Vagina (tissue), 2 donors: Measurements from ENCODE around the gene TEAD3. TPM values are rescaled to one million over a fixed set of nuclear protein-coding genes. Genes with fewer than 3 reads are reported as not detected.

Experiments
- DNase-seq, 2 donors: peaks; one replicate each; pipeline ENCODE4 v3.0.0-alpha.2; 2017; ENCODE audit errors: extremely low spot score in 2 of 2
- H3K27ac ChIP-seq: fragments of 200-600 bp; sonication (generic); one replicate; pipeline ENCODE4 v1.5.1; 2019
- H3K27me3 ChIP-seq: fragments of 200-600 bp; sonication (generic); one replicate; pipeline ENCODE4 v1.5.1; 2019
- H3K36me3 ChIP-seq, 2 donors: fragments of 200-600 bp; sonication (generic); one replicate each; pipeline ENCODE4 v1.5.1; 2017 to 2019
- H3K4me1 ChIP-seq: fragments of 200-600 bp; sonication (generic); one replicate; pipeline ENCODE4 v1.5.1; 2019
- H3K4me3 ChIP-seq, 2 donors: fragments of 200-600 bp; sonication (generic); 1 replicate in 1 of 2; 2 replicates in 1 of 2; pipeline ENCODE4 v1.5.1; 2016 to 2019
- H3K9me3 ChIP-seq: fragments of 200-600 bp; sonication (generic); one replicate; pipeline ENCODE4 v1.5.1; 2019
- POLR2A ChIP-seq, 2 donors: fragments of 450-650 bp; IDR thresholded peaks; one replicate each; pipeline ENCODE4 v1.6.1; 2017; ENCODE audit warnings: antibody characterized with exemption in 2 of 2, mild to moderate bottlenecking in 2 of 2, moderate library complexity in 2 of 2
- POLR2AphosphoS5 ChIP-seq, 2 donors: sonication (generic); formaldehyde crosslinking; IDR thresholded peaks; one replicate each; pipeline ENCODE4 v1.9.0; 2017; ENCODE audit warnings: antibody characterized with exemption in 2 of 2, mild to moderate bottlenecking in 2 of 2, low read depth in 1 of 2; ENCODE audit not compliant: insufficient read depth in 1 of 2
- intact Hi-C: fragments of 100-400 bp; cut with DNase I; formaldehyde crosslinking; loops from one replicate; pipeline ENCODE4 v1.15.1; 2023
- total RNA-seq: library from RNA; depleted of rRNA; stranded (reverse); fragments of >200 nt; gene quantifications from one replicate; pipeline ENCODE4 v1.2.3, GENCODE V29; 2016
- TF ChIP-seq, protein P1 (sequence below), 3 experiments: fragments of 450-650 bp in 2 of 3; fragments of 200-600 bp in 1 of 3; sonication (generic) in 1 of 3; IDR thresholded peaks; one replicate each; pipeline ENCODE4 v1.5.1; 2017 to 2019; ENCODE audit warnings: antibody characterized with exemption in 3 of 3, mild to moderate bottlenecking in 2 of 3, moderate library complexity in 2 of 3

Gene TEAD3
- total RNA-seq, 1 donor from 2014 or later, result 29.0 TPM

DNA sequence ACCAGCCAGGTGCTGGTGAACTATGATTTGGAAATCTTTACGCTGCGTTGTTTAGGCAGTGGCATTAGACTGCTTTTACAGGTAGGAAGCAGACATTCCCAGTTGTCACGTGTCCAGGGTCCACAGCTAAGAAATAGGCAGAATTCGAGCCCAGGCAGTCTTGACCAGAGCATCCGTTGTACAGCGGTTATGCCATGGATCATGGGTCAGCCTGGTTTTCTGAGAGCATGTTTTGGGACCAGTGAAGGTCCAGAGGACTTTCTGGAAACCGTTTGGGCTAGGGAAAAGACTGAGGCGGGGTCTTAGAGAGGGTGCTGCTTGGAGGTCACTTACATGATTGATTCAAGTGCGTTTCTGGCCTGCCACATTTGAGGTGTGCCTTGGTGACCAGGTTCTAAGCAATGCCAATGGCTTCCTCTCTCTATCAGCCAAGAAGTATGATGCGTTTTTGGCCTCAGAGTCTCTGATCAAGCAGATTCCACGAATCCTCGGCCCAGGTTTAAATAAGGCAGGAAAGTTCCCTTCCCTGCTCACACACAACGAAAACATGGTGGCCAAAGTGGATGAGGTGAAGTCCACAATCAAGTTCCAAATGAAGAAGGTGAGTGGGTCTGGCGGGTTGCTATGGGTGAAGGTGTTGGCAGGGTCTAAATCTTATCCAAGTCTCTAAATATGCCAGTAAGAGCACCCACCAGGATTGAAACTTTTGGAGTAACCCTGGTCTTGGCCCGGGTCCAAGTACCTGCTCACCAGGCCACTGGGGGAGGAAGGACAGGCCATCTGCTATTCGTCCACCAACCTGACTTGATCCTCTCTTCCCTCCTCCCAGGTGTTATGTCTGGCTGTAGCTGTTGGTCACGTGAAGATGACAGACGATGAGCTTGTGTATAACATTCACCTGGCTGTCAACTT, 26.9 kb downstream of the TEAD3 start:
- Histone ChIP-seq H3K27ac (peak overlapping the region; percentile 91), H3K27me3 (no peaks in the 10 kb centered on the region), H3K9me3 (no peaks in the 10 kb centered on the region), H3K4me1 (peaks cover 39% of the 10 kb centered on the region), H3K36me3 (peaks cover 0 to 38% of the 10 kb centered on the region in 2 donors), H3K4me3 (peak overlapping the region; percentile 75 to 76)
- DNase-seq, result no peak
- TF ChIP-seq, protein P1, sequence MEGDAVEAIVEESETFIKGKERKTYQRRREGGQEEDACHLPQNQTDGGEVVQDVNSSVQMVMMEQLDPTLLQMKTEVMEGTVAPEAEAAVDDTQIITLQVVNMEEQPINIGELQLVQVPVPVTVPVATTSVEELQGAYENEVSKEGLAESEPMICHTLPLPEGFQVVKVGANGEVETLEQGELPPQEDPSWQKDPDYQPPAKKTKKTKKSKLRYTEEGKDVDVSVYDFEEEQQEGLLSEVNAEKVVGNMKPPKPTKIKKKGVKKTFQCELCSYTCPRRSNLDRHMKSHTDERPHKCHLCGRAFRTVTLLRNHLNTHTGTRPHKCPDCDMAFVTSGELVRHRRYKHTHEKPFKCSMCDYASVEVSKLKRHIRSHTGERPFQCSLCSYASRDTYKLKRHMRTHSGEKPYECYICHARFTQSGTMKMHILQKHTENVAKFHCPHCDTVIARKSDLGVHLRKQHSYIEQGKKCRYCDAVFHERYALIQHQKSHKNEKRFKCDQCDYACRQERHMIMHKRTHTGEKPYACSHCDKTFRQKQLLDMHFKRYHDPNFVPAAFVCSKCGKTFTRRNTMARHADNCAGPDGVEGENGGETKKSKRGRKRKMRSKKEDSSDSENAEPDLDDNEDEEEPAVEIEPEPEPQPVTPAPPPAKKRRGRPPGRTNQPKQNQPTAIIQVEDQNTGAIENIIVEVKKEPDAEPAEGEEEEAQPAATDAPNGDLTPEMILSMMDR (IDR thresholded peaks at IDR 0.05), result no peak
- TF ChIP-seq POLR2AphosphoS5 (IDR thresholded peaks at IDR 0.05; ENCODE audit: insufficient read depth in 1 of 2, low read depth in 1 of 2) (no peak), POLR2A (IDR thresholded peaks at IDR 0.05) (no peak)
- intact Hi-C loops, result no loop called here

DNA sequence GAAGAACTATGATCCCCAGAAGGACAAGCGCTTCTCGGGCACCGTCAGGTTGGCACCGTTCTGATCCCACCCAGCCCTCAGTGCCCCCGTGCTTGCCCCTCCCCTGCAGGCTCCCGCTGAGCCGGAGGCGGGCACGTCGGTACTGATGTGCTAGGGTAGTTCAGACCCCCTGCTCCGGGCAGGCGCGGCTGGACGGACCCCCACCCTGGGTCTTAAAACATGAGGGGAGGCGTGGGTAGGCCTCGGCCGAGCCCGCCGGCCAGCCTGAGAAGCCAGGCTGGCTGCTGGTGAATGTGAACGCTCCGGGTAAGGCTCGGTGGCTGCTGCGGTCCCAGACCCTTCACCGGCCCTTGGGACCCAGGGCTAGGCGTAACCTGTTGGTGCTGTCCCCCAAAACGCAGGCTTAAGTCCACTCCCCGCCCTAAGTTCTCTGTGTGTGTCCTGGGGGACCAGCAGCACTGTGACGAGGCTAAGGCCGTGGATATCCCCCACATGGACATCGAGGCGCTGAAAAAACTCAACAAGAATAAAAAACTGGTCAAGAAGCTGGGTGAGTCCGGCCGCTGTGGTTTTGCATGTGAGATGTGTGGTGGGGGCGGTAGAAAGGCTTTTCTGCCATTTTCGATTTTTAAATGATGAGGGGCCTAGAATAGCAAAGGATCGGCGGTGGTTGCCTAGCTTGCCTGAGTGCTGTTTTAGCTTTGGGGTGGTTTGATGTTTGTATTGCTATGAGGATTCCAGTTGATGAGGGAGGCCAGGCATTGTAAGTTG, 27.7 kb downstream of the TEAD3 start:
- intact Hi-C loops, result no loop called here
- H3K27me3 ChIP-seq, result no peaks in the 10 kb centered on the region
- peak overlapping the region; percentile 91 for H3K27ac ChIP-seq
- H3K4me1 ChIP-seq, result peaks cover 39% of the 10 kb centered on the region
- no peak for TF ChIP-seq POLR2AphosphoS5 (IDR thresholded peaks at IDR 0.05; ENCODE audit: insufficient read depth in 1 of 2, low read depth in 1 of 2)
- TF ChIP-seq POLR2A (IDR thresholded peaks at IDR 0.05), result no peak
- H3K4me3 ChIP-seq, result peak overlapping the region; percentile 75 to 76
- DNase-seq, result no peak
- peaks cover 0 to 29% of the 10 kb centered on the region in 2 donors for H3K36me3 ChIP-seq
- H3K9me3 ChIP-seq, result no peaks in the 10 kb centered on the region

DNA sequence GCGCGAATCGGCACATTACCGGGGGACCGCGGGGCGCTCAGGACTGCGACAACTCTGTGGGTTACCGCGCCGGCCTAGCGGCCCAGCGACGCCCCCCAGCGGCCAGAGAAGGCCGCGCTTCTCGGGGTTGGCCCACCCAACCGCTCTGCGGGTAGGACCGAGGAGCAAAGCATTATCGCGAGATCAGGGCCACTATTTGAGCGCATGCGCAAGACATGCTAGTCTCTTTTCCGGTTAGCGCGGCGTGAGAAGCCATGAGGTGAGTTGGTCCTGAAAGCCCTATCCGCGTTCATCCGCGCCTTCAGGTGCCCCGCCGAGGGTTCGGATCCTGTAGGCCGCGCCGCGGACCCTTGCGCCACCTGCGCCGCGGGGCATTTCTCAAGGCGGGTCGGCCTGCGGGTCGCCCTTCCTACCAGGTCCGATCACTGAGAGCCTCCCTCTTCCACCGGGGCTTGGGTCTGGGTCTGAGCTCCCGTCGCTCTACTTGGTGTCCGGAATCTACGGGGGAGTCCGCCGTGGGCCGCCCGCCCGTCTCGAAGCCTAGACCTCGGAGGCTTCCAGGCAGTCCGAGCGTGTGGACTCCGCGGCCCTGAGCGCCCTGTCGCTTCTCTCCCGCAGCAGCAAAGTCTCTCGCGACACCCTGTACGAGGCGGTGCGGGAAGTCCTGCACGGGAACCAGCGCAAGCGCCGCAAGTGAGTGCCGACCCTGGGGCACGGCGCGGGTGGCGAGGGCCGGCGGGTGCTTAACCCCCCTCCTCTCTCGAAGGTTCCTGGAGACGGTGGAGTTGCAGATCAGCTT, 28.5 kb downstream of the TEAD3 start, which contains the start of gene RPL10A:
Gene RPL10A (plus strand): TSS at position 221 of the 799 bp plus-strand sequence. CDS start 34 bp downstream, at position 255.
- no peaks in the 10 kb centered on the region for H3K9me3 ChIP-seq
- peaks cover 0 to 23% of the 10 kb centered on the region in 2 donors for H3K36me3 ChIP-seq
- peak within 1 kb of the TSS; percentile 75 to 76 for H3K4me3 ChIP-seq
- no peaks in the 10 kb centered on the region for H3K27me3 ChIP-seq
- intact Hi-C loops, result no loop called here
- peaks cover 39% of the 10 kb centered on the region for H3K4me1 ChIP-seq
- TF ChIP-seq POLR2A (IDR thresholded peaks at IDR 0.05) (peak in 1 of 2 donors; percentile 91), POLR2AphosphoS5 (IDR thresholded peaks at IDR 0.05; ENCODE audit: insufficient read depth in 1 of 2, low read depth in 1 of 2) (peak; percentile 94 to 99)
- TF ChIP-seq, protein P1 (IDR thresholded peaks at IDR 0.05), result peak; percentile 89 to 97 (median 96)
- peak in 1 of 2 donors; percentile 97 for DNase-seq
- peak within 1 kb of the TSS; percentile 91 for H3K27ac ChIP-seq

DNA sequence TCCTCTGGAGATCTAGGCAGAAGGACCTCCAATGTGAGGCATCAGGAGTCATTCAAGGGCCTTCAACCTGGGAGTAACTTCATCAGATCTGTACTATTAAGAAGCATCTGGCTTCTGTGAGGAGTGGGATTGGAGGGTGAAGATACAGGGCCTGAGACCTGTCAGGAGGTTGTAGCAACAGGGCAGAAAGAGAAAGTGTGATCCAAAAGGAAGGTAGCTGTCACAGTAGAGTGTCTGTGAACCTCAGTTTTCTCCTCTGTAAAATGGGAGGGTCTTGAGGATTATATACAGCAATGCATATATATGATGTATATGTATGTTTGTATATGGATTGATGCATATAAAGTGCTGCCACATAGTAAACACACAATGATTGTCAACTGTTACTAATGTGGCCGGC, 31.2 kb downstream of the TEAD3 start:
- no peak for DNase-seq
- TF ChIP-seq POLR2AphosphoS5 (IDR thresholded peaks at IDR 0.05; ENCODE audit: insufficient read depth in 1 of 2, low read depth in 1 of 2) (no peak), POLR2A (IDR thresholded peaks at IDR 0.05) (no peak)
- TF ChIP-seq, protein P1 (IDR thresholded peaks at IDR 0.05), result no peak
- no peak overlapping the region for H3K4me3 ChIP-seq
- H3K27ac ChIP-seq, result no peak overlapping the region
- intact Hi-C loops, result no loop called here
- peaks cover 22% of the 10 kb centered on the region for H3K4me1 ChIP-seq
- H3K36me3 ChIP-seq, result peaks cover 0 to 15% of the 10 kb centered on the region in 2 donors
- no peaks in the 10 kb centered on the region for H3K9me3 ChIP-seq
- no peaks in the 10 kb centered on the region for H3K27me3 ChIP-seq

DNA sequence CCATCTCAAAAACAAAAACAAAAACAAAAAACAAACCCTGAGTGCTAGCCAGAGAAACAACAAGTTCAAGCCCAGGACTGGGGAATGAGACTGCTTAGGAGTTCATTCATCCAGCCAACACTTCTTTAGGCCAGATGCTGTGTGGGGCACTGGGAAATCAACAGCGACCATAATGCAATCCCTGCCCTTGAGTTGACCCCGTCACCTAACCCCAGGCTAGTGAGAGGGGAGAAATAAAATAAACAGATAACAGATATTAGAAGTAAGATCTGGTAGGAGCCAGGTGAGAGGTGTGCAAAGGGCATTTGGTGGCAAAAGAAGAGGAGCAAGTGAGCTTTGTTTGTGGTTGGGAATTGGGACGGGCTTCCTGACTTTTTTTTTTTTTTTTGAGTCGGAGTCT, 33.6 kb downstream of the TEAD3 start:
- H3K4me1 ChIP-seq, result peaks cover 5% of the 10 kb centered on the region
- no peaks in the 10 kb centered on the region for H3K27me3 ChIP-seq
- TF ChIP-seq POLR2AphosphoS5 (IDR thresholded peaks at IDR 0.05; ENCODE audit: insufficient read depth in 1 of 2, low read depth in 1 of 2), result no peak
- TF ChIP-seq POLR2A (IDR thresholded peaks at IDR 0.05), result no peak
- TF ChIP-seq, protein P1 (IDR thresholded peaks at IDR 0.05), result no peak
- H3K9me3 ChIP-seq, result no peaks in the 10 kb centered on the region
- no peak overlapping the region for H3K27ac ChIP-seq
- H3K36me3 ChIP-seq, result peaks cover 0 to 24% of the 10 kb centered on the region in 2 donors
- no peak for DNase-seq
- H3K4me3 ChIP-seq, result no peak overlapping the region
- intact Hi-C loops, result no loop called here
